K562 (cell line): ENCODE data around the gene FAAP100. TPM values are rescaled to one million over a fixed set of nuclear protein-coding genes. Genes with fewer than 3 reads are reported as not detected.

ENCODE experiments used
- ATAC-seq: fragments of 200-7000 bp; cut with Tn5 transposase; 3 replicates; pipeline ENCODE4 v1.9.1; 2020; ENCODE audit warnings: moderate library complexity
- BruUV-seq: library from RNA; stranded (reverse); fragments of 400-500 nt; replicated peaks from 2 replicates; lab custom pipeline; 2021; lab: Mats Ljungman, UMichigan
- CTCF ChIA-PET: fragments of 300-600 bp; formaldehyde crosslinking; extraction: SDS; loops from one replicate; lab custom pipeline; 2021; ENCODE audit warnings: low intra/inter-chr PET ratio; lab: Yijun Ruan, JAX
- POLR2A ChIA-PET: fragments of 300-600, 350-650 bp; sonication (Branson Sonifier 250); formaldehyde crosslinking; extraction: SDS; loops from one replicate; lab custom pipeline; 2021; ENCODE audit warnings: antibody characterized with exemption, inconsistent platforms; lab: Yijun Ruan, JAX
- DNase-seq, 4 experiments: peaks; one replicate each; pipeline versions ENCODE4 v3.0.0 to v3.0.0-alpha.2; 2011 to 2018; ENCODE audit warnings: low spot score in 3 of 4, mixed read lengths in 3 of 4; ENCODE audit errors: extremely low read depth in 1 of 4
- FAIRE-seq: peaks from 2 replicates; lab custom pipeline; 2011; peaks lifted over from hg19 to GRCh38; lab: Jason Lieb, UNC
- H2AFZ ChIP-seq: 2 replicates; pipeline ENCODE4 v1.6.0; 2011; ENCODE audit warnings: low read depth, low read length, control low read depth, inconsistent platforms
- H3K27ac ChIP-seq: fragments of 200-600 bp; 3 replicates; pipeline ENCODE4 v1.8.0; 2011; ENCODE audit warnings: low read depth, mild to moderate bottlenecking, control low read depth, inconsistent platforms, low read length, moderate library complexity, mixed read lengths; ENCODE audit errors: extremely low read depth
- H3K27me3 ChIP-seq, 2 experiments: fragments of 300-600 bp in 1 of 2; 2 replicates in 1 of 2; 3 replicates in 1 of 2; pipeline versions ENCODE4 v1.6.0 to v1.8.0; 2011; ENCODE audit warnings: inconsistent platforms in 2 of 2, low read length in 2 of 2, mild to moderate bottlenecking in 1 of 2, mixed read lengths in 1 of 2, moderate library complexity in 1 of 2; ENCODE audit not compliant: control insufficient read depth in 2 of 2, insufficient read depth in 2 of 2
- H3K36me3 ChIP-seq: fragments of 300-600 bp; 3 replicates; pipeline ENCODE4 v1.8.0; 2011; ENCODE audit warnings: mild to moderate bottlenecking, low read length, inconsistent platforms; ENCODE audit not compliant: control insufficient read depth, insufficient read depth
- H3K4me1 ChIP-seq, 2 experiments: fragments of 200-600 bp in 1 of 2; replicated peaks in 1 of 2; 2 replicates in 1 of 2; 3 replicates in 1 of 2; pipeline versions ENCODE4 v1.5.1 to v1.8.0; 2011; ENCODE audit warnings: inconsistent platforms in 2 of 2, low read length in 2 of 2, mild to moderate bottlenecking in 1 of 2, mixed read lengths in 1 of 2, moderate library complexity in 1 of 2; ENCODE audit not compliant: control insufficient read depth in 2 of 2, insufficient read depth in 2 of 2
- H3K4me2 ChIP-seq: 2 replicates; pipeline ENCODE4 v1.6.1; 2011; ENCODE audit warnings: low read length, control low read depth, inconsistent platforms, mixed read lengths; ENCODE audit not compliant: insufficient read depth
- H3K4me3 ChIP-seq: fragments of 200-600 bp; sonication (generic), shearing (Covaris generic); 2 replicates; pipeline ENCODE4 v1.5.1; 2016; ENCODE audit warnings: control low read depth, inconsistent platforms
- H3K79me2 ChIP-seq: fragments of 200-600 bp; 3 replicates; pipeline ENCODE4 v1.8.0; 2011; ENCODE audit warnings: low read length, inconsistent platforms; ENCODE audit not compliant: control insufficient read depth, insufficient read depth
- H3K9ac ChIP-seq, 2 experiments: 2 replicates each; pipeline versions ENCODE4 v1.6.0 to v1.6.1; 2011; ENCODE audit warnings: low read depth in 2 of 2, low read length in 2 of 2, control low read depth in 1 of 2, inconsistent platforms in 1 of 2, mild to moderate bottlenecking in 1 of 2, mixed read lengths in 1 of 2; ENCODE audit not compliant: insufficient read depth in 1 of 2
- H3K9me1 ChIP-seq: one replicate; pipeline ENCODE4 v1.6.0; 2011; ENCODE audit warnings: inconsistent platforms, mild to moderate bottlenecking, low read length, moderate library complexity; ENCODE audit not compliant: control insufficient read depth, insufficient read depth
- H3K9me3 ChIP-seq: replicated peaks from 2 replicates; pipeline ENCODE4 v1.5.1; 2011; ENCODE audit warnings: low read depth, low read length, inconsistent platforms; ENCODE audit not compliant: control insufficient read depth, insufficient read depth
- H4K20me1 ChIP-seq: replicated peaks from 2 replicates; pipeline ENCODE4 v1.6.1; 2011; ENCODE audit warnings: low read length, inconsistent platforms, mixed read lengths; ENCODE audit not compliant: control insufficient read depth, insufficient read depth
- CHD1 ChIP-seq: fragments of 200-600 bp; sonication (generic); IDR thresholded peaks from one replicate; pipeline ENCODE4 v1.6.1; 2012; ENCODE audit warnings: mild to moderate bottlenecking, moderate library complexity, low read length, inconsistent platforms
- HNRNPUL1 ChIP-seq: fragments of 200-400 bp; formaldehyde crosslinking; IDR thresholded peaks from 2 replicates; pipeline ENCODE4 v1.6.1; 2017; ENCODE audit warnings: low read length
- PRPF4 ChIP-seq: fragments of 200-400 bp; formaldehyde crosslinking; IDR thresholded peaks from one replicate; pipeline ENCODE4 v1.6.1; 2017; ENCODE audit warnings: low read length, low read depth, mild to moderate bottlenecking; ENCODE audit not compliant: insufficient read depth, poor library complexity, severe bottlenecking
- RBM22 ChIP-seq: fragments of 200-400 bp; formaldehyde crosslinking; IDR thresholded peaks from 2 replicates; pipeline ENCODE4 v1.6.1; 2018; ENCODE audit warnings: low read length, low read depth; ENCODE audit not compliant: poor library complexity, severe bottlenecking
- SNAPC5 ChIP-seq: fragments of 250-450 bp; sonication (Bioruptor Pico); IDR thresholded peaks from 2 replicates; pipeline ENCODE4 v1.8.0; 2021; ENCODE audit warnings: moderate library complexity, mild to moderate bottlenecking, inconsistent platforms
- SP2 ChIP-seq: IDR thresholded peaks from 2 replicates; pipeline ENCODE4 v1.6.1; 2011; ENCODE audit warnings: mild to moderate bottlenecking, low read depth, low read length, moderate library complexity; ENCODE audit not compliant: poor library complexity, severe bottlenecking; ENCODE audit errors: extremely low read depth
- USF1 ChIP-seq: sonication (generic); formaldehyde crosslinking; IDR thresholded peaks from 2 replicates; pipeline ENCODE4 v1.9.0; 2022; ENCODE audit warnings: mild to moderate bottlenecking, missing genetic modification reagents
- XRCC3 ChIP-seq: fragments of 450-650 bp; IDR thresholded peaks from 2 replicates; pipeline ENCODE4 v1.6.1; 2017; ENCODE audit warnings: mild to moderate bottlenecking, moderate library complexity
- ZNF239 ChIP-seq: fragments of 250-450 bp; sonication (Bioruptor Pico); IDR thresholded peaks from 2 replicates; pipeline ENCODE4 v1.4.0; 2020; ENCODE audit warnings: mild to moderate bottlenecking
- ZNF431 ChIP-seq: sonication (generic); formaldehyde crosslinking; IDR thresholded peaks from 2 replicates; pipeline ENCODE4 v1.8.0; 2022; ENCODE audit warnings: mild to moderate bottlenecking, missing genetic modification reagents
- WGBS: fragments of 100-300 bp; shearing (Covaris generic); methylation state at CpG from one replicate; pipeline ENCODE4 v1.1.6; 2016; ENCODE audit warnings: low coverage, mixed read lengths; ENCODE audit not compliant: insufficient coverage; ENCODE audit errors: missing lambda C conversion rate; 5-methylcytosine and 5-hydroxymethylcytosine counted together
- in situ Hi-C: fragments of 300-500 bp; cut with MboI; formaldehyde crosslinking; loops from 4 replicates; pipeline ENCODE4 v1.15.0; 2018; ENCODE audit warnings: inconsistent platforms, mixed read lengths
- intact Hi-C: fragments of 100-400 bp; cut with micrococcal nuclease; formaldehyde crosslinking; loops from 2 replicates; pipeline ENCODE4 v1.14.2; 2022
- polyA plus RNA-seq, 8 experiments: library from polyadenylated mRNA; depleted of rRNA in 4 of 8; stranded (reverse) in 5 of 8; unstranded in 3 of 8; fragments of >200 nt; fragmentation: Nextera tagmentation in 2 of 8; fragmentation: Illumina TruSeq in 1 of 8; extraction: Ambion mirVana in 2 of 8; extraction: Trizol in 1 of 8; gene quantifications; 2 replicates each; pipeline versions ENCODE4 v1.2.1 to v1.2.3, GENCODE V29; 2011 to 2014; ENCODE audit warnings: inconsistent platforms in 1 of 8, missing spikeins in 1 of 8
- total RNA-seq, 7 experiments: library from RNA; depleted of rRNA in 6 of 7; stranded (reverse); fragments of >200 nt in 6 of 7; fragmentation: Illumina TruSeq in 2 of 7; extraction: Trizol in 2 of 7; gene quantifications; 2 replicates each; pipeline versions ENCODE4 v1.2.1 to v1.2.3, GENCODE V29; 2011 to 2021; ENCODE audit warnings: low replicate concordance in 1 of 7

Gene FAAP100
- total and polyA plus RNA-seq, 9 of the 15 experiments (the other 6 are each of a cell fraction or from before 2014, with no cell fraction given), result 0.31 to 51.2 (median 12.6) TPM

GRCh38 chr17:81570964-81571363 lies 18.8 kb upstream of the FAAP100 start:
- CTCF ChIA-PET, result no interaction called here
- no peak for ATAC-seq
- Histone ChIP-seq H2AFZ (no peak overlapping the region), H3K4me3 (no peak overlapping the region), H3K27ac (no peak overlapping the region), H3K4me1 (peaks cover 0 to 3% of the 10 kb centered on the region in 2 experiments; a peak in 1 of 5 replicates), H3K9ac (no peak overlapping the region), H3K9me1 (no peaks in the 10 kb centered on the region), H3K79me2 (no peaks in the 10 kb centered on the region), H3K4me2 (no peak overlapping the region), H3K9me3 (no peaks in the 10 kb centered on the region), H3K36me3 (peaks cover 92% of the 10 kb centered on the region), H3K27me3 (no peaks in the 10 kb centered on the region), H4K20me1 (no peaks in the 10 kb centered on the region; the same call in 1 of the 2 replicates)
- DNase-seq, result no peak
- TF ChIP-seq SNAPC5 (CRISPR knock-in tag), result no peak
- TF ChIP-seq HNRNPUL1, result no peak
- no peak for TF ChIP-seq ZNF431 (CRISPR knock-in tag)
- TF ChIP-seq CHD1, result no peak
- no peak for TF ChIP-seq SP2
- 90% methylated on average over 11 of the region's 11 CpGs for WGBS
- no TSS peak for BruUV-seq
- intact Hi-C loops, result no loop called here
- POLR2A ChIA-PET, result interaction anchor here (0.6 to 1.3 kb wide), 4 partner anchors 9 to 129 kb away, joined by 3 read pairs; no protein-coding TSS in a partner anchor
- no peak for FAIRE-seq
- in situ Hi-C loops, result no loop called here

GRCh38 chr17:81569986-81570514 lies 17.9 kb upstream of the FAAP100 start:
- CTCF ChIA-PET, result no interaction called here
- Histone ChIP-seq H3K4me3 (no peak overlapping the region), H3K9me3 (no peaks in the 10 kb centered on the region), H4K20me1 (peaks cover 5% of the 10 kb centered on the region; the same call in 1 of the 2 replicates), H3K4me1 (peaks cover 0 to 3% of the 10 kb centered on the region in 2 experiments; a peak in 1 of 5 replicates), H3K27me3 (no peaks in the 10 kb centered on the region), H3K79me2 (no peaks in the 10 kb centered on the region), H3K27ac (no peak overlapping the region), H3K9ac (no peak overlapping the region; a peak in 1 of 4 replicates), H3K4me2 (no peak overlapping the region), H2AFZ (no peak overlapping the region), H3K9me1 (no peaks in the 10 kb centered on the region), H3K36me3 (peaks cover 93% of the 10 kb centered on the region)
- TF ChIP-seq PRPF4, result no peak
- no peak for TF ChIP-seq ZNF239
- TF ChIP-seq USF1, result no peak
- TF ChIP-seq RBM22, result no peak
- no peak for TF ChIP-seq XRCC3
- FAIRE-seq, result no peak
- no peak for DNase-seq
- WGBS, result 97% methylated on average over 15 of the region's 18 CpGs
- intact Hi-C loops (no loop called here), in situ Hi-C loops (no loop called here)
- POLR2A ChIA-PET, result interaction anchor here (1.0 to 3.7 kb wide), 2 partner anchors 12 to 58 kb away, joined by 3 to 16 read pairs; no protein-coding TSS in a partner anchor
- ATAC-seq, result no peak
- BruUV-seq, result no TSS peak
